Measurements from ENCODE around the gene RBCK1. TPM values are rescaled to one million over a fixed set of nuclear protein-coding genes. Genes with fewer than 3 reads are reported as not detected.

Gene RBCK1
- total RNA-seq, 1 donor = 104 TPM

DNA sequence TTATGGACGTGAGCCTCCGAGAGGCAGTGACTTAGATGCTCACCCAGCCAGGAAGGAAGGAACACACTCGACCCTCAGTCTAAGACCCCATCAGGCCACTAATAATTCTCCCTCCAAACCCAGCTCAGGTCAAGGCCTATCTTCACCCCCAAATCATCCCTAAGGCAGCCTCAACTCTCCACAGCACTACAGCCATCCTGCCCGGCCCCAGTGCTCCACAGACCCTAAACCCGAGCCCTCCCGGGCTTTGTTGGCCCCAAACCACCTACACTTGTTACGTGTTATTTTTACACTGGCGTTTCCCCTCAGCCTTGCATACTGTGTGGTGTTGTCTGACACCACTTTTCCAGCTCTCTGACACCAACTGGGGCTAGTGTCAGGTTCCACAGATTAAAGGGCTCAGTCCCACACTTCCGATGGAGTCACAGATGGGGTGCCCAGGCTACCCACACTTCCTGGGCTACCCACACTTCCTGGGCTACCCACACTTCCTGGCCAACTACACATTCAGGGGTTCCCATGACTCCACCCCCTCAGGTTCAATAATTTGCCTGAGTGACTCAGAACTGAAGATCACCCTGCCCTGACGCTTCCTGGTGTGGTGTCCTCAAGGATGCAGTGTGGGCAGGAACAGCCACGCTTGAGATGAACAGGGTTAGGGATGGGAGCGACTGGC is 25.3 kb downstream of the RBCK1 start:
- peaks cover 3% of the 10 kb centered on the region for H4K20me1 ChIP-seq (ENCODE audit: insufficient read depth, low read length)
- TF ChIP-seq, protein P1, sequence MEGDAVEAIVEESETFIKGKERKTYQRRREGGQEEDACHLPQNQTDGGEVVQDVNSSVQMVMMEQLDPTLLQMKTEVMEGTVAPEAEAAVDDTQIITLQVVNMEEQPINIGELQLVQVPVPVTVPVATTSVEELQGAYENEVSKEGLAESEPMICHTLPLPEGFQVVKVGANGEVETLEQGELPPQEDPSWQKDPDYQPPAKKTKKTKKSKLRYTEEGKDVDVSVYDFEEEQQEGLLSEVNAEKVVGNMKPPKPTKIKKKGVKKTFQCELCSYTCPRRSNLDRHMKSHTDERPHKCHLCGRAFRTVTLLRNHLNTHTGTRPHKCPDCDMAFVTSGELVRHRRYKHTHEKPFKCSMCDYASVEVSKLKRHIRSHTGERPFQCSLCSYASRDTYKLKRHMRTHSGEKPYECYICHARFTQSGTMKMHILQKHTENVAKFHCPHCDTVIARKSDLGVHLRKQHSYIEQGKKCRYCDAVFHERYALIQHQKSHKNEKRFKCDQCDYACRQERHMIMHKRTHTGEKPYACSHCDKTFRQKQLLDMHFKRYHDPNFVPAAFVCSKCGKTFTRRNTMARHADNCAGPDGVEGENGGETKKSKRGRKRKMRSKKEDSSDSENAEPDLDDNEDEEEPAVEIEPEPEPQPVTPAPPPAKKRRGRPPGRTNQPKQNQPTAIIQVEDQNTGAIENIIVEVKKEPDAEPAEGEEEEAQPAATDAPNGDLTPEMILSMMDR (IDR thresholded peaks at IDR 0.05; ENCODE audit: extremely low read depth, low read depth, low read length) = no peak
- peaks cover 4% of the 10 kb centered on the region for H3K4me1 ChIP-seq (ENCODE audit: insufficient read depth, low read length)
- H3K9me3 ChIP-seq (ENCODE audit: low read depth, low read length) = no peaks in the 10 kb centered on the region
- no peak overlapping the region for H3K4me2 ChIP-seq (ENCODE audit: insufficient read depth, low read length)
- H3K36me3 ChIP-seq (ENCODE audit: insufficient read depth, low read length) = peaks cover 57% of the 10 kb centered on the region
- H3K27me3 ChIP-seq (ENCODE audit: insufficient read depth, low read length) = no peaks in the 10 kb centered on the region
- peak overlapping the region; percentile 33 for H3K27ac ChIP-seq (ENCODE audit: low read depth, low read length)
- no peak overlapping the region for H3K4me3 ChIP-seq (ENCODE audit: insufficient read depth, low read length)
- no peak overlapping the region for H2AFZ ChIP-seq (ENCODE audit: low read length)
- H3K79me2 ChIP-seq (ENCODE audit: insufficient read depth, low read length) = no peaks in the 10 kb centered on the region
- peak; percentile 94 for DNase-seq (ENCODE audit: insufficient read length, low spot score, missing footprints)

DNA sequence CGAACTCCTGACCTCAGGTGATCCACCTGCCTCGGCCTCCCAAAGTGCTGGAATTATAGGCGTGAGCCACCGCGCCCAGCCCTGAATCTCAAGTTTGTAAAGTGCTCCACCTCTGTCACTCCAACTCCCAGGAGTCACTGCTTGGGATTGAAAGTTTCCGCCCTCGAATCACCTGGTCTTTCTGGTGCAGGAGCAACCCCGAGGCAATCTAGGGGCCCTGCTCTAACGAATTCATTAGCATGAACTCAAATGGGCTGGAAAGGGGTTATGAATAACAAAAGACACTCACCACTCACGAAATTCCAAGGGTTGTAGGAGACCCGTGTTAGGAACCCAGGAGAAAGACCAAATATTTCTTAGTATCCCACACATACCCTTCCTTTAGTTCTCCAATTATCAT is 26.1 kb downstream of the RBCK1 start:
- H4K20me1 ChIP-seq (ENCODE audit: insufficient read depth, low read length) = peaks cover 3% of the 10 kb centered on the region
- peaks cover 60% of the 10 kb centered on the region for H3K36me3 ChIP-seq (ENCODE audit: insufficient read depth, low read length)
- peaks cover 4% of the 10 kb centered on the region for H3K4me1 ChIP-seq (ENCODE audit: insufficient read depth, low read length)
- no peak overlapping the region for H2AFZ ChIP-seq (ENCODE audit: low read length)
- H3K4me2 ChIP-seq (ENCODE audit: insufficient read depth, low read length) = no peak overlapping the region
- H3K79me2 ChIP-seq (ENCODE audit: insufficient read depth, low read length) = no peaks in the 10 kb centered on the region
- H3K4me3 ChIP-seq (ENCODE audit: insufficient read depth, low read length) = no peak overlapping the region
- DNase-seq (ENCODE audit: insufficient read length, low spot score, missing footprints) = peak; percentile 62
- no peaks in the 10 kb centered on the region for H3K27me3 ChIP-seq (ENCODE audit: insufficient read depth, low read length)
- no peaks in the 10 kb centered on the region for H3K9me3 ChIP-seq (ENCODE audit: low read depth, low read length)
- H3K27ac ChIP-seq (ENCODE audit: low read depth, low read length) = no peak overlapping the region
- TF ChIP-seq, protein P1 (IDR thresholded peaks at IDR 0.05; ENCODE audit: extremely low read depth, low read depth, low read length) = no peak

DNA sequence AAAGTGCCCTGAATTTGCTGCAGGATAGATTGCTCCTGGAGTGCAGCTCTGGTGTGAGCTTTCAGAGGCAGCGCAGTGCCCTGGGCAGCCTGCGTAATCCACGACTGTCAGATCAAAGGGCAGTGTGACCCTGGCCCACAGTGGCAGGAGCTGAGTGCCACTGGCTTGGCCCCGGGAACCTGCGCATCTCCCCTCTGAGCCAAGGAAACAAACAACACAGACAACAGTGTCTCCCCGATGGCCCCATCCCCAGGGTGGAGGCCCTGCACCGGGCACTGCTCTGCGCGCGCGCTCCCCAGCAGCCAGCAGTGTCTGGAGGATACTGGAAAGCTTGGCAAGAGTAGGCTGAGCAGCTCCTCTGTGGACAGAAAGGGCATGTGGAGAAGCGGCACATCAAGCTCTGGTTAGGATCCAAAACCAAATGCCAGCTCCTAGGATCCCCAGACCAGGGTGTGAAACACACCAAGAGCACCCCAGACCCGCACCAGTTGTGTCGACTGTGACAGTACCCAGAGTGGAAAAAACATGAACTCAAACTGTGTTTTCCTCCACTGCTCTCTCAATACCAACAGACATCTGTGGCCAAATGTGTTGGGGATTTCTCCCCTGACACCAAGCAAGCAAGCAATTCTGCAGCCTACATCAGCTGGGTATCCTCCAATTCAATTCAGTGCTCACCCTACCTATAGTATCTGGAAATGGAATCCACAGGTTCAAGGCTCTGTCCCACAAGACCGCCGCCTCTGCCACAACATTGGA is 26.7 kb downstream of the RBCK1 start:
- Histone ChIP-seq H3K4me3 (ENCODE audit: insufficient read depth, low read length) (no peak overlapping the region), H3K4me1 (ENCODE audit: insufficient read depth, low read length) (peaks cover 4% of the 10 kb centered on the region), H3K27me3 (ENCODE audit: insufficient read depth, low read length) (no peaks in the 10 kb centered on the region), H3K79me2 (ENCODE audit: insufficient read depth, low read length) (no peaks in the 10 kb centered on the region), H3K27ac (ENCODE audit: low read depth, low read length) (no peak overlapping the region), H3K36me3 (ENCODE audit: insufficient read depth, low read length) (peaks cover 64% of the 10 kb centered on the region), H2AFZ (ENCODE audit: low read length) (no peak overlapping the region), H3K4me2 (ENCODE audit: insufficient read depth, low read length) (no peak overlapping the region), H3K9me3 (ENCODE audit: low read depth, low read length) (no peaks in the 10 kb centered on the region), H4K20me1 (ENCODE audit: insufficient read depth, low read length) (peaks cover 3% of the 10 kb centered on the region)
- peak; percentile 72 for DNase-seq (ENCODE audit: insufficient read length, low spot score, missing footprints)
- TF ChIP-seq, protein P1 (IDR thresholded peaks at IDR 0.05; ENCODE audit: extremely low read depth, low read depth, low read length) = no peak

DNA sequence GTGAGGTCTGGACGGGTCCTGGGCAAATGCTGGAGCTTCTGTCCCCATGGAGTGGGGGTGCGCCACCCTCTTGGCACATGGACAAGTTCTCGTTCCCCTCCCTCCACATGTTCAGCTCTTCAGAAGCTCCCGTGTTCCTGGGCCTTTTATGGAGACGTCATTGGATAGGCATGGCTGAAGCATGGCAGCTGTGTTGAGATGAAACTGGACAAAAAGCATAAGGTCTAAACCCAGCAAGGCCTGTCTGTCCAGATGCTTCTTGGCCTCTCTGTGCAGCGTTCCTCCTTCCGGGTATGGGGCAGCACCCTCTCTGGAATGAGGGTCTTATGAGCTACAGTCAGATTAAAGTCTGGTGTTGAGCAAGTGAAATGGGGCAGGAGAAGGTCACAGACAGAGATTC is 27.5 kb downstream of the RBCK1 start:
- H3K4me3 ChIP-seq (ENCODE audit: insufficient read depth, low read length) = no peak overlapping the region
- TF ChIP-seq, protein P1 (IDR thresholded peaks at IDR 0.05; ENCODE audit: extremely low read depth, low read depth, low read length) = no peak
- peaks cover 66% of the 10 kb centered on the region for H3K36me3 ChIP-seq (ENCODE audit: insufficient read depth, low read length)
- H2AFZ ChIP-seq (ENCODE audit: low read length) = no peak overlapping the region
- H3K79me2 ChIP-seq (ENCODE audit: insufficient read depth, low read length) = peaks cover 3% of the 10 kb centered on the region
- H3K9me3 ChIP-seq (ENCODE audit: low read depth, low read length) = no peaks in the 10 kb centered on the region
- no peak overlapping the region for H3K27ac ChIP-seq (ENCODE audit: low read depth, low read length)
- no peak overlapping the region for H3K4me2 ChIP-seq (ENCODE audit: insufficient read depth, low read length)
- peaks cover 3% of the 10 kb centered on the region for H4K20me1 ChIP-seq (ENCODE audit: insufficient read depth, low read length)
- H3K27me3 ChIP-seq (ENCODE audit: insufficient read depth, low read length) = no peaks in the 10 kb centered on the region
- peak; percentile 23 for DNase-seq (ENCODE audit: insufficient read length, low spot score, missing footprints)
- H3K4me1 ChIP-seq (ENCODE audit: insufficient read depth, low read length) = peaks cover 4% of the 10 kb centered on the region
